Heart left ventricle (tissue), 16 donors: ENCODE results near the gene SLTM. TPM values are rescaled to one million over a fixed set of nuclear protein-coding genes. Genes with fewer than 3 reads are reported as not detected.
"Not testable (repeated sequence)": the region's sequence is repeated elsewhere in the genome, so short reads cannot be mapped to it uniquely, and the experiment has no call there.

Experiments
- ATAC-seq, 4 donors: fragments of 200-7000 bp; cut with Tn5 transposase; one replicate each; pipeline ENCODE4 v1.9.1; 2020 to 2022; ENCODE audit warnings: moderate library complexity in 4 of 4, mild to moderate bottlenecking in 3 of 4, moderate number of reproducible peaks in 1 of 4
- DNase-seq, 5 donors: peaks; one replicate each; pipeline ENCODE4 v3.0.0-alpha.2; 2020
- H3K27ac ChIP-seq, 12 donors: fragments of 200-600 bp; sonication (generic) in 4 of 12; one replicate each; pipeline versions ENCODE4 v1.5.0 to v1.8.0; 2016 to 2022; ENCODE audit warnings: mild to moderate bottlenecking in 2 of 12
- H3K27me3 ChIP-seq, 9 donors: fragments of 200-600 bp; sonication (generic) in 2 of 9; one replicate each; pipeline versions ENCODE4 v1.5.1 to v1.8.0; 2016 to 2022; ENCODE audit warnings: mild to moderate bottlenecking in 3 of 9
- H3K36me3 ChIP-seq, 9 donors: fragments of 200-600 bp; sonication (generic) in 2 of 9; one replicate each; pipeline versions ENCODE4 v1.5.0 to v1.8.0; 2018 to 2022; ENCODE audit warnings: mild to moderate bottlenecking in 2 of 9
- H3K4me1 ChIP-seq, 12 donors: fragments of 200-600 bp; sonication (generic) in 4 of 12; one replicate each; pipeline versions ENCODE4 v1.5.0 to v1.8.0; 2016 to 2022; ENCODE audit warnings: mild to moderate bottlenecking in 3 of 12
- H3K4me3 ChIP-seq, 12 donors: fragments of 200-600 bp; sonication (generic) in 4 of 12; one replicate each; pipeline versions ENCODE4 v1.5.0 to v1.8.0; 2017 to 2022; ENCODE audit warnings: mild to moderate bottlenecking in 9 of 12, moderate library complexity in 4 of 12
- H3K9me3 ChIP-seq, 12 donors: fragments of 200-600 bp; sonication (generic) in 4 of 12; one replicate each; pipeline versions ENCODE4 v1.5.0 to v1.8.0; 2016 to 2022; ENCODE audit warnings: mild to moderate bottlenecking in 1 of 12
- POLR2A ChIP-seq, 2 donors: fragments of 450-650 bp; IDR thresholded peaks; one replicate each; pipeline ENCODE4 v1.6.1; 2017; ENCODE audit warnings: antibody characterized with exemption in 2 of 2, mild to moderate bottlenecking in 2 of 2, moderate library complexity in 2 of 2
- WGBS, 4 donors: extraction: QIAGEN DNeasy Blood & Tissue Kit in 2 of 4; methylation state at CpG; one replicate each; pipeline versions ENCODE4 v1.1.5 to v1.1.7; 2013 to 2018; 5-methylcytosine and 5-hydroxymethylcytosine counted together
- intact Hi-C, 10 donors: fragments of 100-400 bp; cut with DNase I; formaldehyde crosslinking; loops; one replicate each; pipeline versions ENCODE4 v1.11.1 to v1.14.2; 2022
- polyA plus RNA-seq, 2 donors: library from polyadenylated mRNA; stranded (reverse); fragments of 200-250 nt; gene quantifications; one replicate each; pipeline ENCODE4 v1.2.3, GENCODE V29; 2013
- total RNA-seq, 9 donors: library from RNA; depleted of rRNA in 2 of 9; stranded (reverse); fragments of >200 nt in 2 of 9; fragmentation: NEBNext Ultra II Directional in 3 of 9; extraction: Animal tissue kit (Norgen Biotek cat#: 25700) in 3 of 9; gene quantifications; one replicate each; pipeline versions ENCODE4 v1.1.0 to v1.2.4, GENCODE V29; 2016 to 2023
- TF ChIP-seq, protein P1 (sequence below), 12 donors: fragments of 200-600 bp; sonication (generic) in 4 of 12; IDR thresholded peaks; one replicate each; pipeline versions ENCODE4 v1.5.0 to v1.8.0; 2018 to 2022; ENCODE audit warnings: antibody characterized with exemption in 12 of 12, mild to moderate bottlenecking in 5 of 12
- donor health status: ischemic (EF 13 %, LVEDD 7.1; RV severe dilation, severe dysfunction).
- donor health status: healthy with polysubstance abuse.
- donor health status: DM: no; HTN: yes; CAD: no.
- donor health status: DM: no; HTN: no; CAD: no.
- donor health status: ischemic (EF 25% LVEDD 6.9; RV normal size, moderate dysfunction).
- donor health status: ischemic (EF 25% LVEDD 5.7; RV mildly dilated, moderate dysfunction).
- donor health status: healthy.
- donor health status: DM: yes; HTN: yes; CAD: no.
- donor health status: ischemic (EF 35%, LVEDD 5.7; RV mildly dilated, moderate dysfunction).
- donor health status: nonischemic (EF 11% LVEDD 7.7; RV severe dilation, severe dysfunction).
- donor health status: DM: yes; HTN: yes; CAD: no.
- donor health status: PGD.
- donor health status: ischemic (EF 29% LVEDD 5.4; RV normal size, mild dysfunction).
- donor health status: nonischemic (EF 23%, LVEDD 6.1; RV moderate dilation, normal function).

The SLTM gene
- total and polyA plus RNA-seq, 11 donors, result 41.9 to 68.2 (median 48.1) TPM

DNA sequence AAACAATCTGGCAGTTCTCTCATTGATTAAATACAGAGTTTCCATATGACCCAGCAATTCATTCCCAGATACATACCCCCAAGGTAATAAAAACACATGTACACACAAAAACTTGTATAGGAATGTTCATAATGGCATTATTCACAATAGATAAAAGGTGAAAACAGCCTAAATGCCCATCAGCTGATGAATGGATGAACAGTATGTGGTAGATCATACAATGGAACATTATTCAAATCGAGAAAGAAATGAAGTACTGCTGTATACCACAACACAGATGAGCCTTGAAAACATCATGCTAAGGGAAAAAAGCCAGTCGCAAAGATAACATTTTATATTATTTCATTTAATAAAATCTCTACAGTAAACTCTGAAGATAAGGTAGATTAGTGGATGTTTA lies 71.2 kb downstream of the SLTM start:
- Histone ChIP-seq H3K9me3 (no peaks in the 10 kb centered on the region), H3K27me3 (peaks cover 0 to 6% (median 0%) of the 10 kb centered on the region in 9 donors), H3K27ac (no peak overlapping the region), H3K4me1 (peaks cover 0 to 11% (median 8%) of the 10 kb centered on the region in 12 donors), H3K4me3 (no peak overlapping the region), H3K36me3 (peaks cover 0 to 8% (median 0%) of the 10 kb centered on the region in 9 donors)
- TF ChIP-seq, protein P1, sequence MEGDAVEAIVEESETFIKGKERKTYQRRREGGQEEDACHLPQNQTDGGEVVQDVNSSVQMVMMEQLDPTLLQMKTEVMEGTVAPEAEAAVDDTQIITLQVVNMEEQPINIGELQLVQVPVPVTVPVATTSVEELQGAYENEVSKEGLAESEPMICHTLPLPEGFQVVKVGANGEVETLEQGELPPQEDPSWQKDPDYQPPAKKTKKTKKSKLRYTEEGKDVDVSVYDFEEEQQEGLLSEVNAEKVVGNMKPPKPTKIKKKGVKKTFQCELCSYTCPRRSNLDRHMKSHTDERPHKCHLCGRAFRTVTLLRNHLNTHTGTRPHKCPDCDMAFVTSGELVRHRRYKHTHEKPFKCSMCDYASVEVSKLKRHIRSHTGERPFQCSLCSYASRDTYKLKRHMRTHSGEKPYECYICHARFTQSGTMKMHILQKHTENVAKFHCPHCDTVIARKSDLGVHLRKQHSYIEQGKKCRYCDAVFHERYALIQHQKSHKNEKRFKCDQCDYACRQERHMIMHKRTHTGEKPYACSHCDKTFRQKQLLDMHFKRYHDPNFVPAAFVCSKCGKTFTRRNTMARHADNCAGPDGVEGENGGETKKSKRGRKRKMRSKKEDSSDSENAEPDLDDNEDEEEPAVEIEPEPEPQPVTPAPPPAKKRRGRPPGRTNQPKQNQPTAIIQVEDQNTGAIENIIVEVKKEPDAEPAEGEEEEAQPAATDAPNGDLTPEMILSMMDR (IDR thresholded peaks at IDR 0.05), result no peak
- TF ChIP-seq POLR2A (IDR thresholded peaks at IDR 0.05), result no peak
- DNase-seq (no peak), ATAC-seq (no peak)
- intact Hi-C loops, result loop anchor here in 1 of 10 donors (10.0 kb wide), 1 partner anchor 638 kb away; no protein-coding TSS in a partner anchor
- WGBS, 4 donors, result 87 to 95% (median 90%) methylated on average over 2 of the region's 2 CpGs

DNA sequence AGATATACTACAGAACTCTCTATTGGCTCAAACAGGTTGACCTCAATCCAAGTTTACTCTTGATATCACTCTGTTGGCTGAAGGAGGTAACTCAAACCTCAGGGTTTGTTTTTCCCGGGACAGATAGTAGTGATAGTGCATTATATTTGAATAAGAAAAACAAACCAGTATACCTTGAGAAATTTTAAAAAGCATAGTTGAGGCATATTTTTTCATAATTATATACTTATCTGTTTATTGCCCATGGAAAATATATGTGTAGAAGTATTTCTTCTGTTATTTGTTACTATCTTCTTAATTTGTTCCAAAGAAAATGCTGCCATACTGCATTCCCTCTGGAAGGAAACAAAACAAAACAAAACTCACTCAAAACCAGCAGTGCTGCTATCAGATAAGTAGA lies 76.9 kb downstream of the SLTM start:
- H3K27me3 ChIP-seq, H3K4me1 ChIP-seq, DNase-seq, intact Hi-C loops, H3K27ac ChIP-seq, ATAC-seq, H3K9me3 ChIP-seq, H3K4me3 ChIP-seq: not testable (repeated sequence)
- peaks cover 0 to 59% (median 36%) of the 10 kb centered on the region in 9 donors for H3K36me3 ChIP-seq
- WGBS, 4 donors, result 52 to 56% (median 54%) methylated on average over 1 of the region's 1 CpG

DNA sequence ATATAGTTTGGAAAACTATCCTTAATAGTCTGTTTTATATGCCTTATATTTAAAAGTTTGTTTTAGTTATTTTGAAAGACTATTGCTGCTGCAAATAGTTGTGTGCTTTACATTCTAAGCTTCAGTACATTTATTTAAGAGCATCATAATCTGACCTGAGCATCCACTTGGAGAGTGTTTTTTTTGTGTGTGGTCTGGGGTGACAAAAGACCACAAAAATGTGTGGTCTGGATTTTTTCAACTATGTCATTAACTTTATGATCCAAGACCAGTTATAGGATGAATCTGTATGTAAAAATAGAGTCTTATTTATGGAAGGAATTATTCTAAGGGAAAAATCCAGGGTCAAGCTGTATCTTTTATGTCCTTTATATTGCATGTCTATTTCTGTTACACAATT lies 77.4 kb downstream of the SLTM start:
- Histone ChIP-seq H3K4me3 (no peak overlapping the region), H3K9me3 (no peaks in the 10 kb centered on the region), H3K27ac (no peak overlapping the region), H3K27me3 (no peaks in the 10 kb centered on the region), H3K36me3 (peaks cover 0 to 64% (median 40%) of the 10 kb centered on the region in 9 donors), H3K4me1 (no peaks in the 10 kb centered on the region)
- ATAC-seq (no peak), DNase-seq (no peak)
- TF ChIP-seq, protein P1 (IDR thresholded peaks at IDR 0.05), result no peak
- TF ChIP-seq POLR2A (IDR thresholded peaks at IDR 0.05), result no peak
- intact Hi-C loops, result no loop called here

DNA sequence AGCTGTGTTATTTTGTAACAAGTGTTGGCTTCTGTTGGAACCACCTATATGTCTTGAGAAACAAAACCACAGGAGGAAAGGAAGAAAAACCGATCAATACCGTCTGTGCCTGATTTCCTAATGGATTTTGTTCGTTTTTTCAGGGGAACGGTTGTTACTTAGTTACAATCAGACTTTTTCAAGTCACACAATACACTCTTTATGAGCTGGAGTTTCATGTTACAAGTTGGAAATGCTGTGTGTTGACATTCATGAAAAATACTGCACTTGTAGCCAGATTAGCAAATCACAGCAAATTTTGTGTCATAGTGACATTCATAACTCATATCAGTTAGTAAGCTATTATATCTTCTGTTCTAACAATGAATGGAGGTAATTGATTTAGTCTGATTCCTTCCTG lies 78.9 kb downstream of the SLTM start:
- H3K27me3 ChIP-seq, result no peaks in the 10 kb centered on the region
- no peak overlapping the region for H3K27ac ChIP-seq
- peaks cover 0 to 73% (median 42%) of the 10 kb centered on the region in 9 donors for H3K36me3 ChIP-seq
- no peak overlapping the region for H3K4me3 ChIP-seq
- TF ChIP-seq, protein P1 (IDR thresholded peaks at IDR 0.05), result no peak
- TF ChIP-seq POLR2A (IDR thresholded peaks at IDR 0.05), result no peak
- no peaks in the 10 kb centered on the region for H3K4me1 ChIP-seq
- no peaks in the 10 kb centered on the region for H3K9me3 ChIP-seq
- intact Hi-C loops, result no loop called here
- 73 to 82% (median 78%) methylated on average over 4 of the region's 4 CpGs for WGBS, 4 donors
- no peak for ATAC-seq
- no peak for DNase-seq

DNA sequence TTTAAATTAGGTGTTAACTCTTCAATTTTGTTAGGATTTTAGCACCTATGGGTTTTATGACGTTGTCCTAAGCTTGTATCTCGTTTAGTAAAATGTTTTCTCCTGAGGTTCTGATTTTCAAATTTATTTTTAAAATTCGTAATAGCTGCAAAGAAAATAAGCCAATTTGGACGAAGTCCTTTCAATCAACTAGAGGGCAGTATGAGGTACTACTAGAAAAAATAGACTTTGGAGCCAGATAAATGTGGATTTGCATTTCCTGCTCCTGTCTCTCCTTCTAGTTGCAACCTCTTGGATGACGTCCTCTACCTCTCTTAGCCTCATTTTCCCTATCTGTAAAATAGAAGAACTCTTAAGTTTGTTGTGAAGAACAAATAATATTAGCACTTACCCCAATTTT lies 81.1 kb downstream of the SLTM start:
- Histone ChIP-seq H3K4me3 (no peak overlapping the region), H3K4me1 (no peaks in the 10 kb centered on the region), H3K27me3 (no peaks in the 10 kb centered on the region), H3K36me3 (peaks cover 0 to 88% (median 58%) of the 10 kb centered on the region in 9 donors), H3K27ac (no peak overlapping the region), H3K9me3 (no peaks in the 10 kb centered on the region)
- ATAC-seq, result no peak
- TF ChIP-seq POLR2A (IDR thresholded peaks at IDR 0.05), result no peak
- TF ChIP-seq, protein P1 (IDR thresholded peaks at IDR 0.05), result peak in 1 of 12 donors; percentile 7
- 86 to 90% (median 89%) methylated on average over 5 of the region's 5 CpGs for WGBS, 4 donors
- intact Hi-C loops, result no loop called here
- no peak for DNase-seq

DNA sequence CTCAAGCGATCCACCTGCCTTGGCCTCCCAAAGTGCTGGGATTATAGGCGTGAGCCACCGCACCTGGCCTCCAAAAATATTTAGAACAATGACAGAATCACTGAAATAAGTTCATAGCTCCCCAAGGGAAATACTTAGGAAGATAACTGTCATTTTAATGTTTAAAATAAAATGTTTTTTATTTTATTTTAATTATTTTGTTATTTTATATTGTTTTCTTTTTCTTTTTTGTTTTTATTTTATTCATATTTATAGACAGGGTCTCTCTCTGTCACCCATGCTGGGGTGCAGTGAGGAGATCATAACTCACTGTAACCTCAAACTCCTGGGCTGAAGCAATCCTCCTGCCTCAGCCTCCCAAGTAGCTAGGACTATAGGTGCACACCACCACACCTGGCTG lies 82.3 kb downstream of the SLTM start:
- WGBS, 4 donors, result 96 to 100% (median 98%) methylated on average over 3 of the region's 3 CpGs
- peaks cover 0 to 93% (median 66%) of the 10 kb centered on the region in 9 donors for H3K36me3 ChIP-seq

More for the DNA sequence above, 82.3 kb downstream of the SLTM start:
- H3K4me1 ChIP-seq, ATAC-seq, H3K4me3 ChIP-seq, DNase-seq, H3K27ac ChIP-seq, H3K9me3 ChIP-seq, H3K27me3 ChIP-seq, intact Hi-C loops: not testable (repeated sequence)
